Liver (tissue), 10 donors: ENCODE measurements around the gene SCN2B. TPM values are rescaled to one million over a fixed set of nuclear protein-coding genes. Genes with fewer than 3 reads are reported as not detected.

Experiments used
- DNase-seq: peaks from one replicate; pipeline ENCODE4 v3.0.0-alpha.2; 2017; ENCODE audit warnings: low spot score
- H3K27ac ChIP-seq, 2 donors: one replicate each; pipeline ENCODE4 v1.7.0; 2013; ENCODE audit warnings: inconsistent platforms in 2 of 2, low read length in 2 of 2, control low read depth in 1 of 2, low read depth in 1 of 2, mild to moderate bottlenecking in 1 of 2
- H3K27me3 ChIP-seq, 4 donors: one replicate each; pipeline versions ENCODE4 v1.6.1 to v1.7.0; 2013; ENCODE audit warnings: low read length in 3 of 4, inconsistent platforms in 1 of 4, mild to moderate bottlenecking in 1 of 4, moderate library complexity in 1 of 4; ENCODE audit not compliant: control insufficient read depth in 4 of 4, insufficient read depth in 4 of 4
- H3K36me3 ChIP-seq, 4 donors: one replicate each; pipeline versions ENCODE4 v1.6.1 to v1.7.0; 2013; ENCODE audit warnings: low read length in 3 of 4, mild to moderate bottlenecking in 3 of 4, low read depth in 1 of 4, moderate library complexity in 1 of 4; ENCODE audit not compliant: control insufficient read depth in 4 of 4, insufficient read depth in 3 of 4
- H3K4me1 ChIP-seq, 4 donors: one replicate each; pipeline versions ENCODE4 v1.6.1 to v1.7.0; 2013; ENCODE audit warnings: low read length in 3 of 4, mild to moderate bottlenecking in 3 of 4, moderate library complexity in 1 of 4; ENCODE audit not compliant: control insufficient read depth in 4 of 4, insufficient read depth in 4 of 4
- H3K4me3 ChIP-seq, 3 donors: one replicate each; pipeline versions ENCODE4 v1.6.1 to v1.7.0; 2013; ENCODE audit warnings: low read length in 3 of 3, control low read depth in 1 of 3, low read depth in 1 of 3, mild to moderate bottlenecking in 1 of 3
- H3K9ac ChIP-seq, 2 donors: one replicate each; pipeline ENCODE4 v1.7.0; 2013; ENCODE audit warnings: low read length in 2 of 2, mild to moderate bottlenecking in 2 of 2, moderate library complexity in 2 of 2, control low read depth in 1 of 2, low read depth in 1 of 2
- H3K9me3 ChIP-seq, 4 donors: one replicate each; pipeline versions ENCODE4 v1.6.1 to v1.7.0; 2013; ENCODE audit warnings: low read length in 3 of 4; ENCODE audit not compliant: control insufficient read depth in 4 of 4
- ATF3 ChIP-seq: IDR thresholded peaks from 2 replicates; pipeline ENCODE4 v1.6.1; 2016; ENCODE audit warnings: antibody characterized with exemption
- CTCF ChIP-seq: fragments of 150-350 bp; IDR thresholded peaks from 2 replicates; pipeline ENCODE4 v1.5.1; 2017; ENCODE audit warnings: improper control_type of control experiment, low read depth, low read length; ENCODE audit not compliant: missing input control
- EGR1 ChIP-seq, 2 donors: IDR thresholded peaks; 2 replicates each; pipeline ENCODE4 v1.6.1; 2016 to 2018; ENCODE audit warnings: antibody characterized with exemption in 2 of 2, low read depth in 2 of 2
- FOXA1 ChIP-seq: IDR thresholded peaks from 2 replicates; pipeline ENCODE4 v1.6.1; 2016; ENCODE audit warnings: antibody characterized with exemption
- FOXA2 ChIP-seq: IDR thresholded peaks from 2 replicates; pipeline ENCODE4 v1.6.1; 2016; ENCODE audit warnings: antibody characterized with exemption
- GABPA ChIP-seq, 2 donors: IDR thresholded peaks in 1 of 2; conservative IDR thresholded peaks in 1 of 2; 2 replicates each; pipeline ENCODE4 v1.6.1; 2016; ENCODE audit warnings: antibody characterized with exemption in 2 of 2, mild to moderate bottlenecking in 1 of 2, moderate library complexity in 1 of 2
- HNF4A ChIP-seq, 2 donors: conservative IDR thresholded peaks; 2 replicates each; pipeline ENCODE4 v1.6.1; 2016; ENCODE audit warnings: antibody characterized with exemption in 2 of 2, mild to moderate bottlenecking in 2 of 2
- HNF4G ChIP-seq: IDR thresholded peaks from 2 replicates; pipeline ENCODE4 v1.6.1; 2016; ENCODE audit warnings: antibody characterized with exemption
- JUND ChIP-seq, 2 donors: IDR thresholded peaks; 2 replicates each; pipeline ENCODE4 v1.6.1; 2016; ENCODE audit warnings: antibody characterized with exemption in 2 of 2
- MAX ChIP-seq: IDR thresholded peaks from 2 replicates; pipeline ENCODE4 v1.6.1; 2016; ENCODE audit warnings: antibody characterized with exemption
- NR2F2 ChIP-seq: IDR thresholded peaks from 2 replicates; pipeline ENCODE4 v1.6.1; 2016; ENCODE audit warnings: antibody characterized with exemption
- RAD21 ChIP-seq, 2 donors: IDR thresholded peaks; 2 replicates each; pipeline ENCODE4 v1.6.1; 2016; ENCODE audit warnings: antibody characterized with exemption in 2 of 2, mild to moderate bottlenecking in 2 of 2
- REST ChIP-seq: IDR thresholded peaks from 2 replicates; pipeline ENCODE4 v1.6.1; 2016; ENCODE audit warnings: antibody characterized with exemption, mild to moderate bottlenecking
- RXRA ChIP-seq, 2 donors: IDR thresholded peaks; 2 replicates each; pipeline ENCODE4 v1.6.1; 2017 to 2018; ENCODE audit warnings: antibody characterized with exemption in 2 of 2, mild to moderate bottlenecking in 1 of 2
- SP1 ChIP-seq: IDR thresholded peaks from 2 replicates; pipeline ENCODE4 v1.6.1; 2018; ENCODE audit warnings: antibody characterized with exemption, mild to moderate bottlenecking
- TAF1 ChIP-seq: conservative IDR thresholded peaks from 2 replicates; pipeline ENCODE4 v1.6.1; 2016; ENCODE audit warnings: antibody characterized with exemption, mild to moderate bottlenecking
- YY1 ChIP-seq: IDR thresholded peaks from 2 replicates; pipeline ENCODE4 v1.6.1; 2016; ENCODE audit warnings: antibody characterized with exemption, mild to moderate bottlenecking
- ZBTB33 ChIP-seq: IDR thresholded peaks from 2 replicates; pipeline ENCODE4 v1.6.1; 2016; ENCODE audit warnings: antibody characterized with exemption
- WGBS: extraction: QIAGEN DNeasy Blood & Tissue Kit; methylation state at CpG from one replicate; pipeline ENCODE4 v1.1.7; 2013; 5-methylcytosine and 5-hydroxymethylcytosine counted together
- polyA plus RNA-seq, 2 donors: library from polyadenylated mRNA; stranded (reverse) in 1 of 2; unstranded in 1 of 2; fragments of 200-250 nt in 1 of 2; fragments of >200 nt in 1 of 2; fragmentation: Nextera tagmentation in 1 of 2; extraction: Ambion mirVana in 1 of 2; gene quantifications; one replicate each; pipeline versions ENCODE4 v1.2.1 to v1.2.3, GENCODE V29; 2013 to 2015
- small RNA-seq: library from RNA; depleted of rRNA; stranded (forward); fragments of <200 nt; gene quantifications from one replicate; pipeline ENCODE3, GENCODE V24; 2014
- total RNA-seq, 2 donors: library from RNA; depleted of rRNA; stranded (reverse); fragments of >200 nt; gene quantifications; one replicate each; pipeline ENCODE4 v1.2.3, GENCODE V29; 2014
- donor health status: healthy.
- donor health status: healthy.
- donor health status: healthy.
- donor health status: healthy.
- donor health status: healthy.

The SCN2B gene
- total and polyA plus RNA-seq, 4 donors, result 0.01 to 0.05 TPM; not detected in 2

GRCh38 chr11:118112711-118113430 lies 63.6 kb downstream of the SCN2B start:
- 91% methylated on average over 11 of the region's 11 CpGs for WGBS
- H3K4me1 ChIP-seq, result no peaks in the 10 kb centered on the region
- H3K4me3 ChIP-seq, result no peak overlapping the region
- H3K9me3 ChIP-seq, result no peaks in the 10 kb centered on the region
- no peak overlapping the region for H3K27ac ChIP-seq
- no peaks in the 10 kb centered on the region for H3K27me3 ChIP-seq
- TF ChIP-seq ATF3 (no peak), YY1 (no peak), RAD21 (IDR thresholded peaks at IDR 0.05) (no peak), CTCF (no peak), FOXA1 (no peak), SP1 (no peak), NR2F2 (no peak), REST (no peak), ZBTB33 (no peak), HNF4G (no peak), HNF4A (conservative IDR thresholded peaks at IDR 0.05) (no peak), RXRA (IDR thresholded peaks at IDR 0.05) (no peak), JUND (IDR thresholded peaks at IDR 0.05) (no peak), FOXA2 (no peak), TAF1 (no peak), MAX (no peak), EGR1 (IDR thresholded peaks at IDR 0.05; ENCODE audit: low read depth in 2 of 2) (no peak), GABPA (IDR thresholded peaks at IDR 0.05 in 1 of 2, conservative IDR thresholded peaks at IDR 0.05 in 1 of 2) (no peak)
- no peak for DNase-seq
- H3K9ac ChIP-seq, result no peak overlapping the region
- H3K36me3 ChIP-seq, result no peaks in the 10 kb centered on the region

Small RNA genes within 50 kb of the gene (small RNA-seq; reads per million reads assigned to genes)
- not detected for gene HSPE1P18

Other genes starting within 250 kb of the SCN2B start
- gene TMPRSS13, start 247.2 kb downstream of the SCN2B start, total RNA-seq, result under 1 TPM; 0.25 to 0.93 TPM
- under 1 TPM; 0.11 to 0.22 TPM for gene TMPRSS13, start 247.2 kb downstream of the SCN2B start, polyA plus RNA-seq
- 10 to 100 TPM; 11.5 to 11.6 TPM for gene IL10RA, start 190.2 kb downstream of the SCN2B start, total RNA-seq
- 1 to 10 TPM; 2.3 to 6.8 TPM for gene IL10RA, start 190.2 kb downstream of the SCN2B start, polyA plus RNA-seq
- under 1 TPM; 0.08 to 0.33 TPM for gene TMPRSS4, start 99.6 kb downstream of the SCN2B start, total RNA-seq
- gene TMPRSS4, start 99.6 kb downstream of the SCN2B start, polyA plus RNA-seq, result under 1 TPM in 1 of 2 donors, not detected in 1; 0.24 TPM
- gene SMIM35, start 89.7 kb downstream of the SCN2B start, total RNA-seq, result not detected
- under 1 TPM in 1 of 2 donors, not detected in 1; 0.07 TPM for gene SMIM35, start 89.7 kb downstream of the SCN2B start, polyA plus RNA-seq
- under 1 TPM; 0.05 to 0.67 TPM for gene SCN4B, start 23.8 kb downstream of the SCN2B start, total RNA-seq
- gene SCN4B, start 23.8 kb downstream of the SCN2B start, polyA plus RNA-seq, result under 1 TPM in 1 of 2 donors, not detected in 1; 0.42 TPM
- gene JAML, start 48.4 kb upstream of the SCN2B start, total RNA-seq, result 10 to 100 TPM in 1 of 2 donors, 1 to 10 TPM in 1; 9.6 to 13.5 TPM
- gene JAML, start 48.4 kb upstream of the SCN2B start, polyA plus RNA-seq, result 1 to 10 TPM; 2.2 to 3.4 TPM
- gene MPZL3, start 75.7 kb upstream of the SCN2B start, total RNA-seq, result 1 to 10 TPM; 4.1 to 6.9 TPM
- 1 to 10 TPM; 2.5 to 2.9 TPM for gene MPZL3, start 75.7 kb upstream of the SCN2B start, polyA plus RNA-seq
- gene MPZL2, start 87.7 kb upstream of the SCN2B start, total RNA-seq, result 10 to 100 TPM; 14.4 to 17.2 TPM
- gene MPZL2, start 87.7 kb upstream of the SCN2B start, polyA plus RNA-seq, result 1 to 10 TPM; 8.4 to 9.3 TPM
- 1 to 10 TPM in 1 of 2 donors, under 1 TPM in 1; 0.33 to 2.3 TPM for gene CD3E, start 128.1 kb upstream of the SCN2B start, total RNA-seq
- 1 to 10 TPM; 1.4 to 2.1 TPM for gene CD3E, start 128.1 kb upstream of the SCN2B start, polyA plus RNA-seq
- gene CD3D, start 166.1 kb upstream of the SCN2B start, total RNA-seq, result 1 to 10 TPM; 1.2 to 1.6 TPM
- 1 to 10 TPM; 1.1 TPM for gene CD3D, start 166.1 kb upstream of the SCN2B start, polyA plus RNA-seq
- gene CD3G, start 167.7 kb upstream of the SCN2B start, total RNA-seq, result under 1 TPM; 0.19 to 0.84 TPM
- under 1 TPM; 0.28 to 0.39 TPM for gene CD3G, start 167.7 kb upstream of the SCN2B start, polyA plus RNA-seq
- gene UBE4A, start 183.0 kb upstream of the SCN2B start, total RNA-seq, result 10 to 100 TPM; 24.7 to 41.3 TPM
- 10 to 100 TPM; 11.7 to 13.5 TPM for gene UBE4A, start 183.0 kb upstream of the SCN2B start, polyA plus RNA-seq
- 10 to 100 TPM; 25.5 to 65.1 TPM for gene ATP5MG, start 225.0 kb upstream of the SCN2B start, total RNA-seq
- 100 to 1,000 TPM; 110 to 542 TPM for gene ATP5MG, start 225.0 kb upstream of the SCN2B start, polyA plus RNA-seq